VCaP (cell line): ENCODE results near the gene PIEZO1.
"Not testable (repeated sequence)": the region's sequence is repeated elsewhere in the genome, so short reads cannot be mapped to it uniquely, and the experiment has no call there.

Source experiments
- H3K27ac ChIP-seq: fragments of 450-650 bp; 2 replicates; pipeline ENCODE4 v1.5.1; 2017
- TF ChIP-seq, protein P1 (sequence below): fragments of 450-650 bp; conservative IDR thresholded peaks from 2 replicates; pipeline ENCODE4 v1.5.1; 2017; ENCODE audit warnings: mild to moderate bottlenecking, moderate library complexity

Gene PIEZO1

DNA sequence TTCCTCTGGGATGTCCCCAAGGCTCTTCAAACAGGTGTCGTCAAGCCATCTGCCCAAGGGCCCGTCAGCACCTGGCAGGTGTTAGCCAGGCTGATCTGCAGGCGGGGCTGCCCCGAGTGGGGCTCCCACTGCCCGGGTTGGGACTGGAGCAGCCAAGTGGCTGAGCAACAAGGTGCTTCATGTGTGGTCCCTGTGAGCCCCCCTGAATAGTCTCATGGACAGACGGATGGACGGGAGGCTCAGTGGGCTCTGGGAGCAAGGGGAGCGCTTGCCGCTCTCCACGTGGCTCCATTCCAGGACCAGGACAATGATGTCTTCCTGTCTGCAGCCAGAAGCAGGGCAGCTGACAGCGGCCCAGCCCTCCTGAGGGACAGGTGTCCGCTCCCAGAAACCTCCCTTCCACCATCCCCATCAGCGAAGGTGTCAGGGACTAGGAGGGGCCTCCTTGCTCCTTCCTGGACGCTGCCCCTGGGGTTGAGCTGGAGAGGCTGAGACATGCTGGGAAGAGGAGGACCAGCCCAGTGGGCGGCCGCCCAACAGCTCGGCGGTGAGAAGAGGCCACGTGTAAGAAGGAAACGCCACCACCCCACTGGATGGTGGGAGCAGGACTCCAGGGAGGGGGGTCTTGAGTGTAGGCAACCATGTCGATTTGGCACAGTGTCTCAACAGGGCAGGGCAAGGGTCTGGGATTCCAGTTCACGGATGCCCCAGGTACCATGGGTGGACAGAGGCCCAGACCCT is 108.3 kb downstream of the PIEZO1 start:
- H3K27ac ChIP-seq, result no peak overlapping the region
- TF ChIP-seq, protein P1, sequence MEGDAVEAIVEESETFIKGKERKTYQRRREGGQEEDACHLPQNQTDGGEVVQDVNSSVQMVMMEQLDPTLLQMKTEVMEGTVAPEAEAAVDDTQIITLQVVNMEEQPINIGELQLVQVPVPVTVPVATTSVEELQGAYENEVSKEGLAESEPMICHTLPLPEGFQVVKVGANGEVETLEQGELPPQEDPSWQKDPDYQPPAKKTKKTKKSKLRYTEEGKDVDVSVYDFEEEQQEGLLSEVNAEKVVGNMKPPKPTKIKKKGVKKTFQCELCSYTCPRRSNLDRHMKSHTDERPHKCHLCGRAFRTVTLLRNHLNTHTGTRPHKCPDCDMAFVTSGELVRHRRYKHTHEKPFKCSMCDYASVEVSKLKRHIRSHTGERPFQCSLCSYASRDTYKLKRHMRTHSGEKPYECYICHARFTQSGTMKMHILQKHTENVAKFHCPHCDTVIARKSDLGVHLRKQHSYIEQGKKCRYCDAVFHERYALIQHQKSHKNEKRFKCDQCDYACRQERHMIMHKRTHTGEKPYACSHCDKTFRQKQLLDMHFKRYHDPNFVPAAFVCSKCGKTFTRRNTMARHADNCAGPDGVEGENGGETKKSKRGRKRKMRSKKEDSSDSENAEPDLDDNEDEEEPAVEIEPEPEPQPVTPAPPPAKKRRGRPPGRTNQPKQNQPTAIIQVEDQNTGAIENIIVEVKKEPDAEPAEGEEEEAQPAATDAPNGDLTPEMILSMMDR, result no peak

DNA sequence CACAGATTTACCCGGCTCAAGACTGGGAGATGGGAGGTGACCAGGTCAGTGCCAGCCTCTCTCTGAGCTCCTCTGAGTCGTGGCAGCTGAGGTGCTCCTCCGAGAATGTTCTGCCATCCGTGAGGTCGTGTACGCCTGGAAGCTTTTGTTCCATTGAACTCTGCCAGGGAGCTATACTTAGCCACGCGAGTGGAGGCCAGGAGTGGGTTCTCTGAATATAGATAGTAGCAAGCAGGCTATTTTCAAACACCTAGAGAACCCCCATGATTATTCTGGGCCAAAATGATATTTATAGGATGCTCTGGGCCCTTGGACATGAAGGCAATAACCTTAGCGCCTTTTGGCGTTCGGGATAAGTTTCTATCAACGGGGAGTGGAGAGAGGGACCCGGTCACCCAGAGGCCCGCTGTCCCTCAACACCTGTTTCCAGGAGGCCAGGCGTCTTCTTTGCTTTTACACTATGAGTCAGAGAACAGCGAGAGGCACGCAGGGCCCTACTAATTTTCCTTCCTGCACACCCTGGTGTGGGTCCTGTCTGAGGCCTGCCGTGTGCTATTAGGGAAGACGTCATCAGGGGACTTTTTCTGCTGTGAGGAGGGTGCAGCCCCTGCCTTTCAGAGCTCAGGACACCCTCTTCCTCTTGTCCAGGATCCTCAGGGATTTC is 111.2 kb downstream of the PIEZO1 start:
- no peak overlapping the region for H3K27ac ChIP-seq
- TF ChIP-seq, protein P1, result no peak

DNA sequence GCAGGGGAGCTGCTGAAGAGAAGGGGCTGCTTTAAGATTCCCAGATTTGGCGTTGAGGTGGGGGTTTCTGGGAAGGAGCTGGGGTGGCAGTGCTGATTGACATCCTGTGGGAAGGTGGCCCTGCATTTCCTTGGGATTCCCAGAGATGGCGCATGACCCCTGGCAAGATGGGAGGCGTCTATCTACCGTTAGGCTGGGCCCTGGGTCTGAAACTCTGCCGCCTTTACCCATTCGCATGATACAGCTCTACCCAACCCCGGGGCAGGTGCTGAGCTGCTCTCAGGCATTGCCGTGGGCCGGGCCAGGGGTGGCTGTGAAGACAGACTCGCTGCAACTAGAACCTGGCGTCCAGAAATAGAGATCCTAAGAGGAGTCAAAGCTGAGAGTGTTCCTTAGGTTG is 112.2 kb downstream of the PIEZO1 start:
- TF ChIP-seq, protein P1, result no peak
- no peak overlapping the region for H3K27ac ChIP-seq

DNA sequence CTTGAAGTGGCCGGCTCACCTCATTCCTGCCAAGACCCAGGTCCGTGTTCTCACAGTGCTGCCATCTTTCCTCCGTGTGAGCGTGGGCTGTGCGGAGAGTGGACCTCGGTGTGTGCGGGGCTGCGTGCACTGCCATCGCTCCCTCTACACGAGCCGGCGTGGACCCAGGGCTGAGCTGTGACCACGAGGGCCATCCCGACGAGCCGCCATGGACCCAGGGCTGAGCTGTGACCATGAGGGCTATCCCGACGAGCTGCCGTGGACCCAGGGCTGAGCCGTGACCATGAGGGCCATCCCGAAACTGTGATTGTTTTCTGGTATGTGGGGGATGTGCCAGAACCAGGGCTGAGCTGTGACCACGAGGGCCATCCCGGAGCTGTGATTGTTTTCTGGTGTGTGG is 113.2 kb downstream of the PIEZO1 start:
- H3K27ac ChIP-seq, result no peak overlapping the region

DNA sequence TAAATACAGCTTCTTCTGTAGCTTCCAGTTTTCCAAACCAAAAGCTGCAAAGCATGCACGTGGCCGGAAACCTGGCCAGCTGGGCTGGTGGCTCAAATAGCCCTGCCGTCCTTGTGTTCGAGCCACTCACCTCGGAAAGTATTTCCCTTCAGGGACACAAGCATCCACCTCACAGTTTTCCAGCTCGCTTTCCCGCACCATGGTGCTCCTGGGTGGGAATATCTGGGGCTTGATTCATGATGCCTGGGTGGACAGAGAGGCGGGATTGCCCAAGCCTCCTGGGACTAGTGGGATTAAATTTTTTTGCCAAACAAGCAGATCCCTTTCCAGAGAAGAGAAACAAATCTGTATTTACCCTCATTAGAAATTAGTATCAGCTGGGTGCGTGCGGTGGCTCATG is 115.0 kb downstream of the PIEZO1 start:
- TF ChIP-seq, protein P1, result no peak
- H3K27ac ChIP-seq, result no peak overlapping the region

More for the DNA sequence above, 113.2 kb downstream of the PIEZO1 start:
- TF ChIP-seq, protein P1, result no peak

DNA sequence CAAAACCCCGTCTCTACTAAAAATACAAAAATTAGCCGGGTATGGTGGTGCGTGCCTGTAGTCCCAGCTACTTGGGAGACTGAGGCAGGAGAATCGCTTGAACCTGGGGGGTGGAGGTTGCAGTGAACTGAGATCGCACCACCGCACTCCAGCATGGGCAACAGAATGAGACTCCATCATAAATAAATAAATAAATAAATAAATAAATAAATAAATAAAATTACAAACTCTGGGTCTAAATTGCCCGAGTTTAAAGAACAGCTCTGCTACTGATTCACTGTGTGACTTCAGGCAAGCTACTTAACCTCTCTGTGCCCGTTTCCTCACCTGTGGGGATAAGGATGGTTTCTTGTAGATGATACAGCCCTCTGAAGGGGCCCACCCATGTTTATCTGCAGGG is 115.5 kb downstream of the PIEZO1 start:
- not testable (repeated sequence) for H3K27ac ChIP-seq

DNA sequence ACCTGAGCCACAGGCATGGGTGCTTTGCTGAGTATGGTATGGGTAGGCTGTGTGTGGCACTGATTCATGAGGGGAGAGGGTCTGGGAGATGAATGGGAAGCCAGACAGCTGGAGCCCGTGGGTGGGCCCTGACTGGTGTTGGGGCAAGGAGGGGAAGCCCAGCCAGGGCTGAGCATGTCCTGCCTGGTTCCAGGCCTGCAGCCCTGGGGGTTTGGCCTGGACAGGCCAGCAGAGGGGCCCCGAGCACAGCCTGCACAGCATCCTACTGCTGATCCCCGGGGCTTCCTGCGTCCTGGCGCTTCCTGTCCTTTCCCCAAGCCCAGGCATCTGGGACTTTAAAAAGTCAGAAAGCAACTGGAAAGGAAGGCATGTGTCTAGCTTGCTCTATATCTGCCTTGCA is 117.6 kb downstream of the PIEZO1 start:
- H3K27ac ChIP-seq, result no peak overlapping the region
- TF ChIP-seq, protein P1, result no peak

DNA sequence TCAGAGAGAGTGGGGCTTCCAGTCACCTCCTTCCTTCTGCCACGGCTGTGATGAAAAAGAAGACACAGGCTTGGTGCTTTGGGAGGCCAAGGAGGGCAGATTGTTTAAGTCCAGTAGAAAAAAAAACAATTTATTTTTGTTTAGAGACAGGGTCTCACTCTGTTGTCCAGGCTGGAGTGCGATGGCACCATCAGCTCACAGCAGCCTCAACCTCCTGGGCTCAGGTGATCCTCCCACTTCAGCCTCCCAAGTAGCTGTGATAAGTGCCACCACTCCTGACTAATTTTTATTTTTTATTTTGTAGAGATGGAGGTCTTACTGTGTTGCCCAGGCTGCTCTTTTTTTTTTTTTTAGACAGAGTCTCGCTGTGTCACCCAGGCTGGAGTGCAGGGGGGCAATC is 119.5 kb downstream of the PIEZO1 start:
- TF ChIP-seq, protein P1, result no peak
- H3K27ac ChIP-seq, result no peak overlapping the region
